Choroid plexus epithelial cell (primary cell): ENCODE results near the gene INPP4B.

Experiments
- DNase-seq: peaks from one replicate; pipeline ENCODE4 v3.0.0-alpha.2; 2010; ENCODE audit warnings: low read depth
- H3K4me3 ChIP-seq: 2 replicates; pipeline ENCODE4 v1.5.1; 2011; ENCODE audit warnings: low read depth, mild to moderate bottlenecking, control low read depth, low read length, moderate library complexity
- TF ChIP-seq, protein P1 (sequence below): conservative IDR thresholded peaks from 2 replicates; pipeline ENCODE4 v1.5.1; 2011; ENCODE audit warnings: low read depth, mild to moderate bottlenecking, control low read depth, inconsistent platforms, low read length, moderate library complexity

Gene INPP4B

DNA sequence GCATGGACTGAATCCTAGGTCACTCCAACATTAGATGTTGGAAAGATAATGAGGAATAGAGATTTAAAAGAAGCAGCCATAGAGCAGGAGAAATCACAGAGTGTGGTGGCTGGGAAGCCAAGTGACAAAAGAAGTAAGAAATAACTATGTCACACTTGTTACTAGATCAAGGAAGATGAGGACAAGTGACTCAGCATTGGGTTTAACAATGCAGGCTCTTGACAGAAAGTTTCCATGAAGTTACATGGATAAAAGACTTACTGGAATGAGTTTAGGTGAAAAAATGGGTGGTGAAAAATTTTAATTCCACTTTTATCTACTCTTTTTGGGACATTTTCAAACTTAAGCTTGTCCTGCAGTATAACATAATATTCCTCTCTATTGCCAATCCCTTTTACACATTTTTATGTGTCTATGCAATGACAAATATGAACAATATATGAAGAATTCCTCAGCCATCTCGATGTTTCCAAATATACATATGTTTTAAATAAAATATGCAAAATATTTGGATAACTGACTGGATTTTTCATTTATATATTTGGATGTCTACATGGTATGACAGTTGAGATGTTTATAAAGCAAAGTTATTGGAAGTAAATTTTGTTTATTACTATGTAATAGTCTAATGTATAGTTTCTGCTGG, 747.1 kb downstream of the INPP4B start:
- TF ChIP-seq, protein P1, sequence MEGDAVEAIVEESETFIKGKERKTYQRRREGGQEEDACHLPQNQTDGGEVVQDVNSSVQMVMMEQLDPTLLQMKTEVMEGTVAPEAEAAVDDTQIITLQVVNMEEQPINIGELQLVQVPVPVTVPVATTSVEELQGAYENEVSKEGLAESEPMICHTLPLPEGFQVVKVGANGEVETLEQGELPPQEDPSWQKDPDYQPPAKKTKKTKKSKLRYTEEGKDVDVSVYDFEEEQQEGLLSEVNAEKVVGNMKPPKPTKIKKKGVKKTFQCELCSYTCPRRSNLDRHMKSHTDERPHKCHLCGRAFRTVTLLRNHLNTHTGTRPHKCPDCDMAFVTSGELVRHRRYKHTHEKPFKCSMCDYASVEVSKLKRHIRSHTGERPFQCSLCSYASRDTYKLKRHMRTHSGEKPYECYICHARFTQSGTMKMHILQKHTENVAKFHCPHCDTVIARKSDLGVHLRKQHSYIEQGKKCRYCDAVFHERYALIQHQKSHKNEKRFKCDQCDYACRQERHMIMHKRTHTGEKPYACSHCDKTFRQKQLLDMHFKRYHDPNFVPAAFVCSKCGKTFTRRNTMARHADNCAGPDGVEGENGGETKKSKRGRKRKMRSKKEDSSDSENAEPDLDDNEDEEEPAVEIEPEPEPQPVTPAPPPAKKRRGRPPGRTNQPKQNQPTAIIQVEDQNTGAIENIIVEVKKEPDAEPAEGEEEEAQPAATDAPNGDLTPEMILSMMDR: no peak
- H3K4me3 ChIP-seq: no peak overlapping the region
- DNase-seq: no peak

DNA sequence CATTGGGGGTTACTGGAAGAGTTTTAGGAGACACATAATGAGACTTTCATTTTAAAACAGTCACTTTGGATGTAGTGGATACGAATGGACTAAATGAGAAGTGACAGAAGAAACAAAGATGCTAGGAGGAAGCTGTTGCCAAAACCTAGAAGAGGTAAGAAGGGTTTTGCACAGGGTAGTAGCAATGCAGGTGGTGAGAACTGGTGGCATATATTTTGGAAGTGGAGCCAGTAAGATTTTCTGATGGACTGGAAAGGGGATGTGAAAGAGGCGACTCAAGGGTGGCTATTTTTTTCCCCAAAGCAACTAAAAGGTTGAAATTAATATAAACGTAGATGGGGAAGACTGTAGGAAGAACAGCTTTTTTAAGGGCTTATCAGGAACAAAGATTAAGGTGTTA, 747.7 kb downstream of the INPP4B start:
- TF ChIP-seq, protein P1: no peak
- no peak for DNase-seq
- no peak overlapping the region for H3K4me3 ChIP-seq

DNA sequence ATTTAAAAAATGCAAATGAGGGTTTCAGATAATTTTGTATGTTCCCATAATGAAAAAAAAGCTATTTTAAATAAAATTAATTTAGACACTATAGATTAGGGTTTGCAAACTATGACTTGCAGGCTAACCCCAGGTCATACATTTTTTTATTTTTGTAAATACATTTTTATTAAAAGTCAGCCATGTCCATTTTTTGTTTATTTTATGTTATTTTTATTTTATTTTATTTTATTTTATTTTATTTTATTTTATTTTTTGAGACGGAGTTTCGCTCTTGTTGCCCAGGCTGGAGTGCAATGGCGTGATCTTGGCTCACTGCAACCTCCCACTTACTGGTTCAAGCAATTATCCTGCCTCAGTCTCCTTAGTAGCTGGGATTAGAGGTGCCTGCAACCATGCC, 749.1 kb downstream of the INPP4B start:
- TF ChIP-seq, protein P1: no peak
- no peak for DNase-seq
- H3K4me3 ChIP-seq: no peak overlapping the region

DNA sequence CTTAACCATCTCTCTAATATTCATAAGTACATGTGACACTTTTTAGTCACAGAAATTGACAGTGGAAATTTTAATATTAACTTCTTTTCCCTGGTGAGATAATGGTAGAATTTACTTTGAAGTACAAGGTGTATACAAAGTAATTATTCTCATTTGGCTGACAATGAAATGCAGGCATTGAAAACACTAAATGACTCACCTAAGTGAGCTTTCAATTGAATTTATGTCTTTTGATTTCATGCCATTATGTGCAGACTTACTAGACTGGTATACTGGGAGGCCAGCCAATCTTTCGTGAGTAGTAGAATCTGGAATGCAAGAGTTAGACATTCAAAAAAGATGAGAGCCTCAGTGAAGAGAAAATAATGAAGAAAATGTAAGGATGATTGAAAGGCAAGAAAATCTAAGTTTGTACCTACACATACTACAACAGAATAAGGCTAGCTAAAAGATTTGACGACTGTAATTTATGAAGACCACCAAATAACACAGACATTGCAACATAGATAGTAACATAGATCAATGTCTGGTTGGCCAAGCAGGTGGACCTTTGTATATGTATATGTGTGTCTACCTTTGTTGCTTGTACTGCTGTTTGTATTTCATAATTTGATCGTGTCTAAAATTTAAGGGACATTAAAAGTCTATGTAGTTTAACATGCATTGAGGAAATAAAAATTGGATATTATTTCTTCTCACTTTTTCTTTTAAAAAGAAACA, 750.1 kb downstream of the INPP4B start:
- TF ChIP-seq, protein P1: no peak
- DNase-seq: peak; percentile 90
- H3K4me3 ChIP-seq: no peak overlapping the region

DNA sequence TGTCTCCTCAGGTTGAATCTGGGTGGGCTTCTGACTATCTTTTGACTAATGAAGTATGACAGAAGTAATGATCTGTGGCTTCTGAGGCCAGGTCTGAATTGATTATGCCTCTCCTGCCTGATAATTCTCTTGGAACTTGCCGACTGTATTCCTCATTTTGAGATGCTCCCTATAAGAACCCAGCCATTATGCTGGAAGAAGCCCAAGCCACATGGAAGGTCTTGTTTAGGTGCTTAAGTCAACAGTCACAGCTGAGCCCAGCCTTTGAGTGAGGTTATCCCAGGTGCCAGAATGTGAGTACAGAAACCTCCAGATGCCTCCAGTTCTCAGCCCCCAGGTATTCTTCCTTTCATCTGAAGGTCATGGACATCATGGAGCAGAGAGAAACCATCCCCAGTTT, 753.2 kb downstream of the INPP4B start:
- DNase-seq: no peak
- no peak overlapping the region for H3K4me3 ChIP-seq
- TF ChIP-seq, protein P1: no peak

DNA sequence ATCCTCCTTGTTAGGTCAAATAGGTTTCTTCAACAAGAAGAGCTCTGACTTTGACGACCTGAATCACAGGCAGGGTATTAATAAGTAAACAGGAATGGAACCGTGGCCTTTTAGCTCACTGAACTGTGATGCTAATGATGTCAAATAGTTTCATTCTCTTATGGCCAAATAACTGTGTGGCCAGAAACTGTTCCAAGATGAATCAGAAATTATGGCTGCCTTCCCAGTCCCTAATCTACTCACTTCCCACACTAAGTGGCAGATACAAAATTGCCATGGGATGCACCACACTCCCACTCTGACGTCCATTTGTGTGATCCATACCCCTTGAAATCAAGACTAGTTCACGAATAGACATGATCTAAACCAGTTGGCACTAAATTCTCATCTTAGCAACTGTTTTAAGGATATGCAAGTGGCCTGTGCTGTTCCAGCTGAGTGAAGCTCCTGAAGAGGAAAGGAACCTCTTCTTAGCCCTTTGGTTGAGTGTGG, 754.4 kb downstream of the INPP4B start:
- no peak overlapping the region for H3K4me3 ChIP-seq
- TF ChIP-seq, protein P1: no peak
- peak; percentile 81 for DNase-seq
